DMS 273 treated with DMSO at 0.1 percent for 48 hours (cell line): ENCODE data around the gene TBXAS1.
A peak's percentile ranks its signal among the peaks of the same experiment; 100 is the strongest.

Experiments
- DNase-seq: peaks from one replicate; lab custom pipeline; 2025; lab: John Stamatoyannopoulos, UW

The TBXAS1 gene

GRCh38 chr7:139855498-139856270, 26.6 kb downstream of the TBXAS1 start:
- no peak for DNase-seq

- no peak for DNase-seq
These were observed 28.7 kb downstream of the TBXAS1 start for GRCh38 chr7:139857791-139858190.

- no peak for DNase-seq
These were observed 31.2 kb downstream of the TBXAS1 start for GRCh38 chr7:139860090-139860775.

- no peak for DNase-seq
These were observed 32.7 kb downstream of the TBXAS1 start for GRCh38 chr7:139861803-139862202.

- no peak for DNase-seq
These were observed 37.2 kb downstream of the TBXAS1 start for GRCh38 chr7:139866047-139866837.

- no peak for DNase-seq
These were observed 38.8 kb downstream of the TBXAS1 start for GRCh38 chr7:139867847-139868246.

GRCh38 chr7:139869886-139870285, 40.8 kb downstream of the TBXAS1 start:
- no peak for DNase-seq

- no peak for DNase-seq
These were observed 41.3 kb downstream of the TBXAS1 start for GRCh38 chr7:139870380-139870779.

GRCh38 chr7:139871331-139871730, 42.3 kb downstream of the TBXAS1 start:
- peak; percentile 56 for DNase-seq

- no peak for DNase-seq
These were observed 42.8 kb downstream of the TBXAS1 start for GRCh38 chr7:139871820-139872219.

GRCh38 chr7:139873593-139874301, 44.7 kb downstream of the TBXAS1 start:
- DNase-seq: no peak

GRCh38 chr7:139874302-139874629, 45.2 kb downstream of the TBXAS1 start:
- no peak for DNase-seq

GRCh38 chr7:139875821-139876241, 46.8 kb downstream of the TBXAS1 start:
- no peak for DNase-seq

GRCh38 chr7:139876622-139877283, 47.7 kb downstream of the TBXAS1 start:
- DNase-seq: no peak

- DNase-seq: no peak
These were observed 54.8 kb downstream of the TBXAS1 start for GRCh38 chr7:139883814-139884213.

- no peak for DNase-seq
These were observed 55.4 kb downstream of the TBXAS1 start for GRCh38 chr7:139884441-139884840.

GRCh38 chr7:139885511-139885910, 56.4 kb downstream of the TBXAS1 start:
- DNase-seq: no peak

GRCh38 chr7:139886206-139886605, 57.1 kb downstream of the TBXAS1 start:
- no peak for DNase-seq

GRCh38 chr7:139886899-139887298, 57.8 kb downstream of the TBXAS1 start:
- no peak for DNase-seq

GRCh38 chr7:139887992-139888481, 59.0 kb downstream of the TBXAS1 start:
- DNase-seq: no peak

GRCh38 chr7:139889186-139889871, 60.3 kb downstream of the TBXAS1 start:
- no peak for DNase-seq
